ENCODE measurements around the gene MYPN.
"Not testable (repeated sequence)": the region's sequence is repeated elsewhere in the genome, so short reads cannot be mapped to it uniquely, and the experiment has no call there.

MYPN gene

GRCh38 chr10:68233046-68233445 is 123.8 kb downstream of the MYPN start:
- DNase-seq = no peak

DNA sequence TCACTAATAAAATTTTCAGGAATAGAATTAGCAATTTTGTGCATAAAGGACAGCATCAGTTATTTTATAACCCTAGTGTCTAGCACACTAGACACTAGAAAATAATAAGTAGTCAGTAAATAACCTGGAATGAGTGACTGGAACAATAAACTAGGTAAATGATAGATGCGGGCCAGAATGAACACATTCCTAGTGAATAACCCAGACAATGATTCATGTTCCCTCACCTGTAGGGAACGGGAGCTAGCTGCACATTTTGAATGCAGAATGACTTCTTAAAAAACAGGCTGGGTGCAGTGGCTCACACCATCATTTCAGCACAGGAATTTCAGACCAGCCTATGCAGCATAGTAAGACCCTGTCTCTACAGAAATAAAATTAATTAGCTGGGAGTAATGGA is 125.8 kb downstream of the MYPN start:
- no peak for DNase-seq

- DNase-seq = no peak
These were observed 126.3 kb downstream of the MYPN start for GRCh38 chr10:68235581-68235980.

DNA sequence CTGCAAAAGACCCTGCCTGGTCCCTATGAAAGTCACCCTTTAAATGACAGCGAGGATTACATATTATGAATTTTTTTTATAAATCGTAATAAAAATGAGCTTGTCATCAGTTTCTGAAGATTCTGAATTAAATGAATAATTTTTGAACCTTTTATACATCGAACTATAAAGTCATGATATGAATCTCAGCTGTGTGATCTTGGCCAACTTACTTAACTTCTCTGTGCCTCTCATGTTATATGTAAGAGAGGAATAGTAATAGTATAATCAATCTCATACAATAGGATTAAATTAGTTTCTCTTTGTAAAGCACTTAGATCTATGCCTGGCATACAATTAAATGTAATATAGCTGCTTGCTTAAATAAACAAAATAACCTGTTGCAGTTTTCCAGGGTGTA is 127.9 kb downstream of the MYPN start:
- DNase-seq = no peak

DNA sequence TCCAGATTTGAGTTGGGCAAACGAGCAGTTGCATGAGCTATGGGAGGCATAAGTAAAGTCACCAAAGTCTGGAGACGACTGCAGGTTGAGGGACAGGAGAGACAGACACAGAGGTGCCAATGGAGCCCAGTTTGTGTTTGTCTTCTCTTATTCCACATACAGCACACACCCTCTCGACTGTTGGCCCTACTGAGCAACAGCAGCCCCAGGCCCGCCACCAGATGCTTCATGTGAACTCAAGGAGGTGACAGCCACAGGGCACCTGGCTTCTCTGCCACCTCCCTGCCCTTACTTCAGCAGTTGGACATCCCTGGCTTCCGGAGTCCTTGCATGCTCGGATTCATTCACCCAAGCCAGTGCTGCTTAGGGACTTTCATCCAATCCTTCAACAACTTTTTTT is 129.1 kb downstream of the MYPN start:
- no peak for DNase-seq

- DNase-seq = no peak
These were observed 129.8 kb downstream of the MYPN start for GRCh38 chr10:68239069-68239468.

- DNase-seq = no peak
These were observed 130.4 kb downstream of the MYPN start for GRCh38 chr10:68239596-68240150.

DNA sequence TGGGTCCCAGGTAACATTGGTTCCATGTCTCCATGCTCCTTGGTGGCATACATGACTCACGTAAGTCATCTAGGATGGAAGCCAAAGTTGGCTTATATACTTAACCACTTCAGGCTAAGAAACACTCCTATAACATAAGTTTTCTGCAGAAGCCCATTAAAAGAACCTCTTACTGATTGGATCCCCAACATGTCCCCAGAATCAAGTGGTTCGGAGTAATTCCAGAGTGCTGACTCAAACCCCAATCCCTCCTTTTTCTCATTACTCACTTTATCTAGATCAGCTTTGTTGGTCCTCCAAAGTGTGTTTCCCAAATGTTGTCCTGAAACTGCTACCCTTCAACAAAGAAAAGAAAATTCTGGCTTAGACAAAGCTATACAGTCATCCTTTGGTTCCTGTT is 132.8 kb downstream of the MYPN start:
- DNase-seq = no peak

GRCh38 chr10:68246397-68246796 is 137.1 kb downstream of the MYPN start:
- not testable (repeated sequence) for DNase-seq

- no peak for DNase-seq
These were observed 138.6 kb downstream of the MYPN start for GRCh38 chr10:68247931-68248330.

- DNase-seq = no peak
These were observed 140.0 kb downstream of the MYPN start for GRCh38 chr10:68249297-68249696.

DNA sequence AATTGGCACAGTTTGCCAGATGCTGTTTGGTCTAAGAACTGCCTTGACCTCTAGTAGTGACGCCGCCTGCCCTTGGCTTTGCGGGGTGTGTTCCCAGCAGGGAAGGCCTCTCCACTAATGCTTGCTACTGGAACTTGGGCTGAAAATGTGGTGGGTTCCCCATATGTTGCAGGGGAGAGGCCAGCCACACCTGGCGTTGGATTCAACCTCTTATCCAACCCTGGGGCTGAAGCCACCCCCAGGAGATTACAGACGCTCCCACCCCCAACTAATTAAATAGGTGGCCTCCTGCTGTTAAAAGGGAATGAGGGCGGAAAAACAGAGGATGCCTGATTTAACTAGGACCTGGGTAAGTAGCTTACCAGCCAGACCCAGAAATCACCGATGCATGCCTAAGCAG is 141.9 kb downstream of the MYPN start:
- DNase-seq = no peak

- no peak for DNase-seq
These were observed 142.6 kb downstream of the MYPN start for GRCh38 chr10:68251625-68252495.

DNA sequence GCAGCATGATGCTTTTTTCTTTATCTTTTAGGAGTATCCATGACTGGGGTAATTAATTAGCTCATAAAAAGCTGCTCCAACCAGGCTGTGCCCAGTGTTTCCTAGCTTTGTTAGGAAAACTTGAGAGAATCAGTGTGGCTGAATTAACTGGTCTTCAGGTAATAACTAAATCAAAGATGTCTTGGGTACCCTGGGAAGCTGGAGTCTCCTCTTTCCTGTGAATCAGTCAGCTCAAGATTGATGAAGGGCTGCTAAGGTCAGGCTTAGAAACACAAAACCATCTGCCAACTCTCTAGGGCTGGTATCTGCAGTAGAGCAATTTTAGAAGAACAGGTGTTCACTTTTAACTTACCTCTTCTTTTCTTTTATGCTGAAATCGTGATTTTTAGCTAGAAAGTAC is 144.1 kb downstream of the MYPN start:
- no peak for DNase-seq

- DNase-seq = no peak
These were observed 152.0 kb downstream of the MYPN start for GRCh38 chr10:68261132-68261856.
